Natural killer cell (primary cell): ENCODE data around the gene GAPT. TPM values are rescaled to one million over a fixed set of nuclear protein-coding genes. Genes with fewer than 3 reads are reported as not detected.

Experiments used
- ATAC-seq, 3 donors: fragments of 150-1000 bp in 2 of 3; fragments of 200-7000 bp in 1 of 3; cut with Tn5 transposase; 1 replicate in 1 of 3; 2 replicates in 2 of 3; pipeline ENCODE4 v1.10.0; 2021; ENCODE audit warnings: mild to moderate bottlenecking in 2 of 3, moderate library complexity in 2 of 3
- DNase-seq, 2 donors: peaks; one replicate each; pipeline versions ENCODE4 v3.0.0 to v3.0.0-alpha.2; 2013 to 2021; ENCODE audit warnings: mixed read lengths in 1 of 2
- H3K27ac ChIP-seq: one replicate; pipeline ENCODE4 v1.5.1; 2013; ENCODE audit warnings: mild to moderate bottlenecking, low read length
- H3K27me3 ChIP-seq: one replicate; pipeline ENCODE4 v1.6.1; 2013; ENCODE audit warnings: low read length; ENCODE audit not compliant: control insufficient read depth, insufficient read depth
- H3K36me3 ChIP-seq: one replicate; pipeline ENCODE4 v1.6.1; 2013; ENCODE audit warnings: low read length; ENCODE audit not compliant: control insufficient read depth, insufficient read depth
- H3K4me1 ChIP-seq: one replicate; pipeline ENCODE4 v1.6.1; 2013; ENCODE audit warnings: low read length; ENCODE audit not compliant: control insufficient read depth, insufficient read depth
- H3K4me3 ChIP-seq: one replicate; pipeline ENCODE4 v1.5.1; 2013; ENCODE audit warnings: low read length
- H3K9me3 ChIP-seq: one replicate; pipeline ENCODE4 v1.6.1; 2013; ENCODE audit warnings: low read length; ENCODE audit not compliant: control insufficient read depth, insufficient read depth
- H3K27ac Mint-ChIP-seq, 2 donors: one replicate each; pipeline ENCODE4 v1.8.0; 2022; ENCODE audit warnings: mild to moderate bottlenecking in 2 of 2, mixed read lengths in 2 of 2, moderate library complexity in 1 of 2
- H3K27me3 Mint-ChIP-seq, 2 donors: one replicate each; pipeline ENCODE4 v1.8.0; 2022; ENCODE audit warnings: low read depth in 2 of 2, mixed read lengths in 2 of 2
- H3K36me3 Mint-ChIP-seq: one replicate; pipeline ENCODE4 v1.8.0; 2022; ENCODE audit warnings: mixed read lengths
- H3K4me1 Mint-ChIP-seq, 2 donors: one replicate each; pipeline ENCODE4 v1.8.0; 2022; ENCODE audit warnings: mixed read lengths in 2 of 2
- H3K4me3 Mint-ChIP-seq: one replicate; pipeline ENCODE4 v1.8.0; 2022; ENCODE audit warnings: mild to moderate bottlenecking, moderate library complexity, mixed read lengths
- H3K9me3 Mint-ChIP-seq, 2 donors: one replicate each; pipeline ENCODE4 v1.8.0; 2022; ENCODE audit warnings: mixed read lengths in 2 of 2
- CTCF ChIP-seq: fragments of 200-600 bp; IDR thresholded peaks from one replicate; pipeline ENCODE4 v1.8.0; 2022; ENCODE audit warnings: antibody characterized with exemption
- WGBS: methylation state at CpG from one replicate; pipeline ENCODE4 v1.1.7; 2013; ENCODE audit warnings: missing lambda C conversion rate; ENCODE audit not compliant: insufficient coverage; 5-methylcytosine and 5-hydroxymethylcytosine counted together
- intact Hi-C: fragments of 100-400 bp; cut with micrococcal nuclease; formaldehyde crosslinking; loops from one replicate; pipeline ENCODE4 v1.14.2; 2022
- total RNA-seq, 4 donors: library from RNA; stranded (reverse); fragments of 120-200 nt in 1 of 4; gene quantifications; one replicate each; pipeline versions ENCODE4 v1.2.3 to v1.2.4, GENCODE V29; 2013 to 2022

GAPT gene
- total RNA-seq, 3 donors from 2014 or later (not counting 1 experiment from before 2014, with no cell fraction given) = 1.7 to 6.1 (median 1.8) TPM

GRCh38 chr5:58498340-58498942, 7.2 kb downstream of the GAPT start:
- DNase-seq (no peak), ATAC-seq (no peak)
- no peak for TF ChIP-seq CTCF
- intact Hi-C loops = no loop called here
- no peaks in the 10 kb centered on the region for H3K36me3 Mint-ChIP-seq
- H3K27me3 Mint-ChIP-seq = no peaks in the 10 kb centered on the region
- H3K27ac Mint-ChIP-seq = no peak overlapping the region
- no peak overlapping the region for H3K4me3 Mint-ChIP-seq
- Histone ChIP-seq H3K9me3 (no peaks in the 10 kb centered on the region), H3K27ac (no peak overlapping the region), H3K4me3 (no peak overlapping the region), H3K36me3 (no peaks in the 10 kb centered on the region), H3K27me3 (no peaks in the 10 kb centered on the region), H3K4me1 (no peaks in the 10 kb centered on the region)
- 62% methylated on average over 2 of the region's 2 CpGs for WGBS
- peaks cover 0 to 4% of the 10 kb centered on the region in 2 donors for H3K9me3 Mint-ChIP-seq
- no peaks in the 10 kb centered on the region for H3K4me1 Mint-ChIP-seq

GRCh38 chr5:58499231-58499630, 8.0 kb downstream of the GAPT start:
- no peaks in the 10 kb centered on the region for H3K9me3 ChIP-seq
- H3K4me1 ChIP-seq = no peaks in the 10 kb centered on the region
- H3K4me1 Mint-ChIP-seq = no peaks in the 10 kb centered on the region
- H3K27me3 ChIP-seq = no peaks in the 10 kb centered on the region
- H3K27me3 Mint-ChIP-seq = no peaks in the 10 kb centered on the region
- H3K27ac ChIP-seq = peak overlapping the region; percentile 8
- H3K9me3 Mint-ChIP-seq = peaks cover 0 to 4% of the 10 kb centered on the region in 2 donors
- H3K4me3 ChIP-seq = no peak overlapping the region
- H3K4me3 Mint-ChIP-seq = no peak overlapping the region
- no peaks in the 10 kb centered on the region for H3K36me3 ChIP-seq
- no peak for DNase-seq
- no peaks in the 10 kb centered on the region for H3K36me3 Mint-ChIP-seq
- no peak for TF ChIP-seq CTCF
- ATAC-seq = no peak
- intact Hi-C loops = no loop called here
- no peak overlapping the region for H3K27ac Mint-ChIP-seq
- 92% methylated on average over 1 of the region's 3 CpGs for WGBS

- no peak overlapping the region for H3K4me3 ChIP-seq
- H3K27me3 ChIP-seq = no peaks in the 10 kb centered on the region
- H3K9me3 Mint-ChIP-seq = peaks cover 0 to 4% of the 10 kb centered on the region in 2 donors
- H3K27ac ChIP-seq = peak overlapping the region; percentile 30
- intact Hi-C loops = no loop called here
- no peaks in the 10 kb centered on the region for H3K9me3 ChIP-seq
- WGBS = 0% methylated on average over 2 of the region's 2 CpGs
- H3K27ac Mint-ChIP-seq = no peak overlapping the region
- no peaks in the 10 kb centered on the region for H3K36me3 ChIP-seq
- H3K27me3 Mint-ChIP-seq = no peaks in the 10 kb centered on the region
- H3K4me1 Mint-ChIP-seq = no peaks in the 10 kb centered on the region
- H3K4me3 Mint-ChIP-seq = no peak overlapping the region
- no peak for TF ChIP-seq CTCF
- DNase-seq = no peak
- no peaks in the 10 kb centered on the region for H3K4me1 ChIP-seq
- no peaks in the 10 kb centered on the region for H3K36me3 Mint-ChIP-seq
- no peak for ATAC-seq
Observed at GRCh38 chr5:58499941-58500340, 8.7 kb downstream of the GAPT start.
